GM19023 (cell line): ENCODE results near the gene VARS2.
"Not testable (repeated sequence)": the region's sequence is repeated elsewhere in the genome, so short reads cannot be mapped to it uniquely, and the experiment has no call there.

Source experiments
- ATAC-seq: cut with Tn5 transposase; IDR thresholded peaks from one replicate; pipeline ENCODE4 v1.9.1; 2021; ENCODE audit warnings: mild to moderate bottlenecking, moderate library complexity; ENCODE audit not compliant: unreplicated experiment

The VARS2 gene

DNA sequence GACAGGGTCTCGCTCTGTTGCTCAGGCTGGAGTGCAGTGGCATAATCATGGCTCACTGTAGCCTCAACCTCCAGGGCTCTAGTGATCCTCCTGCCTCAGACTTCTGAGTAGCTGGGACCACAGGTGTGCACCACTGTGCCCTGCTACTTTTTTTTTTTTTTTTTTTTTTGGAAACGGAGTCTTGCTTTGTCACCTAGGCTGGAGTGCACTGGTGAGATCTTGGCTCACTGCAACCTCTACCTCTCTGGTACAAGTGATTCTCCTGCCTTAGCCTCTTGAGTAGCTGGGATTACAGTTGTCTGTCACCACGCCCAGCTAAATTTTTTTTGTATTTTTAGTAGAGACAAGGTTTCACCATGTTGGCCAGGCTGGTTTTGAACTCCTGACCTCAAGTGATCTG is 13.0 kb downstream of the VARS2 start:
- not testable (repeated sequence) for ATAC-seq

- ATAC-seq, result no peak
Measured at GRCh38 chr6:30928677-30929076, 14.6 kb downstream of the VARS2 start.

DNA sequence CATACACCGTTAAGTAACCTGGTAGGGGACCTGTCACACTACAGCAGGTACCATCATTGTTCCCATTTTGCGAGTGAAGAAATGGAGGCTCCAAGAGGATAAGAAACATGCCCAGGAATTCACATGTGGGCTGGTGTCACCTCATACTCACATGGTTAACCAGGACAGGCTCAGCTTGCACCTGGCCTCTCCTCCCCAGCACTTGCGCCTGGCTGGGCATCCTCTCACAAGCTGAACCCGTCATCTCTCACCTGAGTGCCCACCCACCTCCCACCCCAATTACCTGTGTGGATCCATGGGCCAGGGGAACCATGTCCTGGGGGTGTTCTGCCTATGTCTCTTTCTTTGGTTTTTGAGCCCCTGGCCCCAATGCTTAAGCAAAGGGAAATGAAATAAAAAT is 16.5 kb downstream of the VARS2 start:
- ATAC-seq, result no peak

DNA sequence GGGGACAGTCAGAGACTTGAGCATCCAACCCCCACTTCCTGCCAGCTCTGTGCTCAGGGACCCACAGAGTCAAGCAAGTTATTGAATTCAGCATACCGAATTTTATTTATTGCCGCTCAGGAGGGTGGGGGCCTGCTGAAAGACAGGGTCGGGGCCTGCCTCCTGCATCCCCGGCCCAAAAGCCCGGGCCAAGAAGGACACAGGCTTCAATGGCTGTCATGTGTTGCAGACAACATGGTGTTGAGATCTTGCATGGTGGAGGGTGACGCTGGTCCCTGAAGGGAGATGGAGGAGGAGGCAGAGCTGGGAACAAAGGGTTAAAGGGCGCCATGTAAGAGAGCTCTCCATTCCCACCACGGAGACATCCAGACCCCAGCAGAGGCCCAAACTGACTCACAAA is 17.2 kb downstream of the VARS2 start:
- ATAC-seq, result no peak

DNA sequence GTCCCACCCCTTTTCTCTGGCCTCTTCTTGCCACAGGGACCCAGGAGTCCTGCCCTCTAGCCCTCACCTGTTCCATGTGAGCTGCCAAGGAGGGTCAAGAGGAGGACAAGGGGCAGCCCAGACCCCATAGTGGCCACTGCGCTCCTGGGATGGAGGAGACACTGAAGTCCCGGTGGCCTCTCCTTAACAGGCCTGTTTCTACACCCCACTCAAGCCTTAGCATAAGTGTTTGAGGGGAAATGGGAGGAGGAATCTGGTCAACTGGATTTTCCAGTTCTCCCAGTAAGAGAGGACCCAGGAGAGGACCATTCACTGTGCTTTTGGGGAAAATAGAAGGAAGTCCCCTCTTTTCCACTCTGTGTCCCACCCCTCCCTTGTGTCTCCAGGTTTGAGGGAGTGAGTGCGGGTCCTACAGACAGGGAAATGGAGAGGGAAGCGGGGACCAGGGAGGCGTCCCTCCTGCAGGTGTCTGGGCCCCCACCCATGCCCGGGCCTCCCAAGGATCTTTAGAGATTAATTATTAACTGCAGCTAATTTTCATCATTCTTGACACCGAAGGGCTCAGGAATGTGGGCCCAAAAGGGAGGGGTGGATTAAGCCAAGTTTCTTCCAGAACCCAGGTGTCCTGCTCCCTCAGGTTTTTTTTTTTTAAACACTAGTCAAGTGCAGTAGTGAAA is 18.1 kb downstream of the VARS2 start, which contains the start of gene SFTA2:
Gene SFTA2 (minus strand): TSS at position 202 of the 677 bp plus-strand sequence. CDS start 74 bp downstream, at position 128.
- ATAC-seq, result no peak

- ATAC-seq, result no peak
Measured at GRCh38 chr6:30932665-30933365, 18.8 kb downstream of the VARS2 start.

DNA sequence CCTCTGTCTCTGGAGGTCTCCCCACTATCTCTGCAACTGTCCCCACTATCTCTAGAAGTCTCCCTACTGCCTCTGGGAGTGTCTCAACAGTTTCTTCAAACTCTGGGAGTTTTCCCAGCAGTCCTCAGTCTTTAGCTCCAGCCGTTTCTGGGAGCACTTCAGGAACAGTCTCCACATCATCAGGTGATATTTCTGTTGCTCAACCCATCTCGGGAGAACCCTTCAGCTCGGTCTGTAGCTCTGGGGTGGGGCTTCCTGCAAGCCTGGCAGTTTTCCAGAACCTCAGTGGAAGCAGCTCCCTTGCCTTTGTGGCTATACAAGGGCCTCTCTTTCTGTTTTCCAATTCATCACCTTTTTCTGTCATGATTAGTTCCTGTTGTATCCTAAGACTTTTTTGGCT is 21.0 kb downstream of the VARS2 start:
- ATAC-seq, result no peak

GRCh38 chr6:30937265-30937664 is 23.2 kb downstream of the VARS2 start:
- ATAC-seq, result no peak

GRCh38 chr6:30938730-30939129 is 24.7 kb downstream of the VARS2 start:
- ATAC-seq, result no peak

- no peak for ATAC-seq
Measured at GRCh38 chr6:30939473-30939872, 25.4 kb downstream of the VARS2 start.

DNA sequence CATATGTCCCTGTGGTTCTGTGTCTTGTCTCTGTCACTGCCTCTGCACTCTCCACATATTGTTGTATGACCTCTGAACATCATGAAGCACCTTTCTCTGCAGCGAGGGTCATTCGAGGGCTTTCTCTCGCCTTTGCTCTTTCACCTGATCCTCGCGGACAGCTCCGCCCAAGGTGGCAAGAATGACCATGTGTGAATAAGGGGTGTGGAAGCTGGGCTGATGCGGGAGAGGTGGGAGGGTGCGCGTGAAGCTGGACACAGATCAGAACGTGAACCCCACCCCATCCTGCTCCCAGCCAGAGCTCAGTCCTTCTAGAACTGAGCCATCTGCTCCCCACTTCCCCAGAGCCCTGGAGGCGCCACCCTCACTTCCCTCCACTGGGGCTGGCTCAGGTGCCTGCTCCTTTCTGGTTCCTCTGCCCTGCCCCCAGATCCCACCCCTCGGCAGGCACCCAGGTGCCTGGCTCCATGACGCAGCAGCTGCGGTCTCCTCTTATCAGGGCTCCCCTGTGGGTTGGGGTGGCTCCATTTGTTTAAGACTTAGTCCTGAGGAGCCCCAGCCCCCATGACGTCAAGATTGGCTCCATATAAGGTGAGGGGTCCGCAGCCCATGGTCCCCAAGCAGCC is 26.4 kb downstream of the VARS2 start, which contains the start of gene MUCL3:
Gene MUCL3 (plus strand): TSS at position 613 of the 626 bp plus-strand sequence. CDS start 27 bp downstream, outside the sequence.
- ATAC-seq, result no peak

- no peak for ATAC-seq
Measured at GRCh38 chr6:30942338-30943060, 28.5 kb downstream of the VARS2 start.

- ATAC-seq, result no peak
Measured at GRCh38 chr6:30944051-30944450, 30.0 kb downstream of the VARS2 start.

- ATAC-seq, result no peak
Measured at GRCh38 chr6:30945281-30945680, 31.2 kb downstream of the VARS2 start.

DNA sequence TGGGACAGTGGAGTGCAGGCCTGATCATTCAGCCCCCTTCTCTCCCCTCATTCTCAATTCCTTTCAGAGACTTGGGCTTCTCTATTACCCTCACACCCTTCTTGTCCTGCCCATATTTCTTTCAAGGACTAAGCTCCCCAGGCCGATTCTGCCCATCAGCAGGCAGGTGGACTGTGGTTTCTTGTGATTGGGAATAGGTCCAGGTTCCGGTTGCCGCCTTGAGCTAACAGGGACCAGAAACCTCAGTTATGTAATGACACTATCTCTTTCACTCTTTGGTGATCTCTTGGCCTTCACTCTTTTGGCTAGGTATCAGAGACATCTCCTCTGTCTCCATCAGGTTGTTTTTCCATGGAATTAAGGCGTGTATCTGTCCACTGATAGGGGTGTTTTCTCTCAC is 33.2 kb downstream of the VARS2 start:
- no peak for ATAC-seq

- ATAC-seq, result no peak
Measured at GRCh38 chr6:30948811-30949210, 34.8 kb downstream of the VARS2 start.

GRCh38 chr6:30951907-30952469 is 38.0 kb downstream of the VARS2 start:
- no peak for ATAC-seq

GRCh38 chr6:30954631-30955366 is 40.8 kb downstream of the VARS2 start:
- no peak for ATAC-seq

- peak; percentile 65 for ATAC-seq
Measured at GRCh38 chr6:30955367-30956042, 41.5 kb downstream of the VARS2 start.

- ATAC-seq, result no peak
Measured at GRCh38 chr6:30957716-30958115, 43.7 kb downstream of the VARS2 start.
